Fibroblast of the aortic adventitia (primary cell): Measurements from ENCODE around the gene IFRD1. TPM values are rescaled to one million over a fixed set of nuclear protein-coding genes. Genes with fewer than 3 reads are reported as not detected.

Experiments used
- DNase-seq: peaks from one replicate; pipeline ENCODE4 v3.0.0-alpha.2; 2010; ENCODE audit warnings: low read depth
- H3K4me3 ChIP-seq: 2 replicates; pipeline ENCODE4 v1.5.1; 2011; ENCODE audit warnings: low read depth, mild to moderate bottlenecking, control low read depth, low read length, moderate library complexity
- CTCF ChIP-seq: IDR thresholded peaks from 2 replicates; pipeline ENCODE4 v1.5.1; 2011; ENCODE audit warnings: mild to moderate bottlenecking, low read length, control low read depth, inconsistent platforms; ENCODE audit not compliant: insufficient read depth
- total RNA-seq: library from RNA; depleted of rRNA; stranded (reverse); fragments of >200 nt; gene quantifications from 2 replicates; pipeline ENCODE4 v1.2.3, GENCODE V29; 2012; ENCODE audit warnings: low replicate concordance

The IFRD1 gene
- total RNA-seq, 1 donor: 49.5 TPM

GRCh38 chr7:112503361-112503972, 53.2 kb downstream of the IFRD1 start:
- no peak for TF ChIP-seq CTCF
- H3K4me3 ChIP-seq: no peak overlapping the region
- DNase-seq: no peak

GRCh38 chr7:112504093-112504695, 53.9 kb downstream of the IFRD1 start:
- no peak for TF ChIP-seq CTCF
- no peak overlapping the region for H3K4me3 ChIP-seq

GRCh38 chr7:112505495-112505894, 55.2 kb downstream of the IFRD1 start:
- no peak overlapping the region for H3K4me3 ChIP-seq
- peak; percentile 6 for TF ChIP-seq CTCF
- DNase-seq: peak; percentile 18

More at GRCh38 chr7:112504093-112504695, 53.9 kb downstream of the IFRD1 start:
- no peak for DNase-seq

GRCh38 chr7:112508404-112508803, 58.1 kb downstream of the IFRD1 start:
- H3K4me3 ChIP-seq: no peak overlapping the region
- no peak for TF ChIP-seq CTCF

GRCh38 chr7:112509402-112509801, 59.1 kb downstream of the IFRD1 start:
- DNase-seq: peak; percentile 42
- H3K4me3 ChIP-seq: no peak overlapping the region
- no peak for TF ChIP-seq CTCF

More at GRCh38 chr7:112508404-112508803, 58.1 kb downstream of the IFRD1 start:
- DNase-seq: no peak

GRCh38 chr7:112510001-112510742, 59.9 kb downstream of the IFRD1 start:
- DNase-seq: peak; percentile 82
- peak; percentile 8 for TF ChIP-seq CTCF
- no peak overlapping the region for H3K4me3 ChIP-seq
